HEK293 (cell line): ENCODE measurements around the gene RAI14.

Experiments used
- KLF1 ChIP-seq: fragments of 450-650 bp; formaldehyde crosslinking; IDR thresholded peaks from 2 replicates; pipeline ENCODE4 v1.5.1; 2016; ENCODE audit warnings: missing biosample characterization, missing genetic modification characterization
- KLF17 ChIP-seq: fragments of 450-650 bp; formaldehyde crosslinking; IDR thresholded peaks from 2 replicates; pipeline ENCODE4 v1.5.1; 2016; ENCODE audit warnings: missing biosample characterization, missing genetic modification characterization
- MYNN ChIP-seq: fragments of 450-650 bp; formaldehyde crosslinking; IDR thresholded peaks from 2 replicates; pipeline ENCODE4 v1.5.1; 2016; ENCODE audit warnings: missing biosample characterization, missing genetic modification characterization, borderline replicate concordance
- PATZ1 ChIP-seq: fragments of 450-650 bp; formaldehyde crosslinking; IDR thresholded peaks from 2 replicates; pipeline ENCODE4 v1.5.1; 2016; ENCODE audit warnings: missing biosample characterization, missing genetic modification characterization
- SETDB1 ChIP-seq: IDR thresholded peaks from one replicate; pipeline ENCODE4 v1.6.1; 2017; ENCODE audit warnings: mild to moderate bottlenecking, low read length, moderate library complexity, mixed read lengths; ENCODE audit not compliant: insufficient read length
- TCF7L2 ChIP-seq: IDR thresholded peaks from 2 replicates; pipeline ENCODE4 v1.6.1; 2011; ENCODE audit warnings: low read depth, mild to moderate bottlenecking, inconsistent platforms, low read length, moderate library complexity, borderline replicate concordance
- ZBTB11 ChIP-seq: fragments of 450-650 bp; formaldehyde crosslinking; conservative IDR thresholded peaks from 2 replicates; pipeline ENCODE4 v1.5.1; 2016; ENCODE audit warnings: low read depth, missing biosample characterization, missing genetic modification characterization
- ZBTB20 ChIP-seq: fragments of 450-650 bp; formaldehyde crosslinking; IDR thresholded peaks from 2 replicates; pipeline ENCODE4 v1.5.1; 2016; ENCODE audit warnings: missing biosample characterization, missing genetic modification characterization
- ZFHX2 ChIP-seq: fragments of 450-650 bp; formaldehyde crosslinking; conservative IDR thresholded peaks from 2 replicates; pipeline ENCODE4 v1.5.1; 2016; ENCODE audit warnings: missing biosample characterization, missing genetic modification characterization
- ZNF114 ChIP-seq: fragments of 450-650 bp; formaldehyde crosslinking; IDR thresholded peaks from 2 replicates; pipeline ENCODE4 v1.5.0; 2017; ENCODE audit warnings: missing biosample characterization, missing genetic modification characterization
- ZNF2 ChIP-seq: fragments of 450-650 bp; formaldehyde crosslinking; IDR thresholded peaks from 2 replicates; pipeline ENCODE4 v1.5.1; 2016; ENCODE audit warnings: missing biosample characterization, missing genetic modification characterization
- ZNF221 ChIP-seq: fragments of 450-650 bp; formaldehyde crosslinking; IDR thresholded peaks from 2 replicates; pipeline ENCODE4 v1.5.1; 2017; ENCODE audit warnings: missing biosample characterization, missing genetic modification characterization, borderline replicate concordance
- ZNF239 ChIP-seq: fragments of 450-650 bp; formaldehyde crosslinking; IDR thresholded peaks from 2 replicates; pipeline ENCODE4 v1.5.1; 2016; ENCODE audit warnings: missing biosample characterization, missing genetic modification characterization
- ZNF391 ChIP-seq: fragments of 450-650 bp; formaldehyde crosslinking; IDR thresholded peaks from 2 replicates; pipeline ENCODE4 v1.5.1; 2016; ENCODE audit warnings: low read depth, missing biosample characterization, missing genetic modification characterization, borderline replicate concordance
- ZNF521 ChIP-seq: fragments of 450-650 bp; formaldehyde crosslinking; IDR thresholded peaks from 2 replicates; pipeline ENCODE4 v1.5.1; 2017; ENCODE audit warnings: missing biosample characterization, mild to moderate bottlenecking, missing genetic modification characterization
- ZNF549 ChIP-seq: fragments of 450-650 bp; IDR thresholded peaks from 2 replicates; pipeline ENCODE4 v1.5.1; 2018; ENCODE audit warnings: missing biosample characterization, missing genetic modification characterization, mild to moderate bottlenecking, inconsistent platforms, moderate library complexity
- ZNF585B ChIP-seq: fragments of 450-650 bp; formaldehyde crosslinking; IDR thresholded peaks from 2 replicates; pipeline ENCODE4 v1.5.1; 2016; ENCODE audit warnings: missing biosample characterization, missing genetic modification characterization
- ZNF610 ChIP-seq: fragments of 450-650 bp; formaldehyde crosslinking; IDR thresholded peaks from 2 replicates; pipeline ENCODE4 v1.5.1; 2016; ENCODE audit warnings: missing biosample characterization, missing genetic modification characterization, borderline replicate concordance
- ZNF623 ChIP-seq: fragments of 450-650 bp; formaldehyde crosslinking; IDR thresholded peaks from 2 replicates; pipeline ENCODE4 v1.5.1; 2016; ENCODE audit warnings: missing biosample characterization, missing genetic modification characterization
- ZNF629 ChIP-seq: fragments of 450-650 bp; formaldehyde crosslinking; IDR thresholded peaks from 2 replicates; pipeline ENCODE4 v1.5.1; 2017; ENCODE audit warnings: missing biosample characterization, missing genetic modification characterization
- ZNF701 ChIP-seq: fragments of 450-650 bp; formaldehyde crosslinking; IDR thresholded peaks from 2 replicates; pipeline ENCODE4 v1.5.1; 2016; ENCODE audit warnings: missing biosample characterization, missing genetic modification characterization
- ZNF747 ChIP-seq: fragments of 450-650 bp; formaldehyde crosslinking; IDR thresholded peaks from 2 replicates; pipeline ENCODE4 v1.5.1; 2016; ENCODE audit warnings: missing biosample characterization, missing genetic modification characterization
- ZXDB ChIP-seq: fragments of 450-650 bp; formaldehyde crosslinking; IDR thresholded peaks from 2 replicates; pipeline ENCODE4 v1.5.1; 2016; ENCODE audit warnings: missing biosample characterization, missing genetic modification characterization
- TF ChIP-seq, protein P1 (sequence below): fragments of 450-650 bp; IDR thresholded peaks from 2 replicates; pipeline ENCODE4 v1.5.1; 2018; ENCODE audit warnings: missing biosample characterization, missing genetic modification characterization
- TF ChIP-seq, protein P2 (sequence below): fragments of 450-650 bp; formaldehyde crosslinking; IDR thresholded peaks from 2 replicates; pipeline ENCODE4 v1.5.1; 2017; ENCODE audit warnings: missing biosample characterization, missing genetic modification characterization
- TF ChIP-seq, protein P3 (sequence below): fragments of 450-650 bp; formaldehyde crosslinking; IDR thresholded peaks from 2 replicates; pipeline ENCODE4 v1.5.1; 2017; ENCODE audit warnings: missing biosample characterization, missing genetic modification characterization

The RAI14 gene

DNA sequence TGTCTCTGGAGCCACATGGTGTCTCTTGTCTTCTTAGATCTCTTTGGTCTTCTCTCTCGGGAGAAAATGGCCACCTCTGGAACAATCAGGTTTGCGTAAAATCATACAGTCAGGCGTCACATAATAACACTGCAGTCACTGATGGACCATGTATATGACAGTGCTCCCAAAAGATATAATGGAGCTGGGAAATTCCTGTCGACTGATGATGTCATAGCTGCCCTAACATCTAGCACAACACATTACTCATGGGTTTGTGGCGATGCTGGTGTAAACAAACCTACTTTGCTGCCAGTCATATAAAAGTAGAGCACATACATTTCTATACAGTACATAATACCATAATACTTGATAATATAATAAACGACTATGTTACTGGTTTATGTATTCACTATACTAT lies 30.1 kb upstream of the RAI14 start (continued):
- TF ChIP-seq MYNN (tag by site-specific recombination) (no peak), ZNF585B (tag by site-specific recombination) (no peak), ZNF629 (tag by site-specific recombination) (peak; percentile 96), ZNF221 (tag by site-specific recombination) (no peak), ZBTB20 (no peak; the same call in 1 of the 2 replicates), ZBTB11 (tag by site-specific recombination) (no peak), ZXDB (0 out of 2 replicates have a peak, but pooled peaks have one; percentile 44), KLF17 (tag by site-specific recombination) (no peak), KLF1 (tag by site-specific recombination) (no peak), ZNF239 (tag by site-specific recombination) (no peak), ZNF623 (tag by site-specific recombination) (no peak), ZNF747 (no peak), ZNF391 (no peak), ZNF2 (tag by site-specific recombination) (no peak), ZFHX2 (tag by site-specific recombination) (no peak), TCF7L2 (no peak), SETDB1 (no peak), ZNF521 (tag by site-specific recombination) (no peak), PATZ1 (no peak), ZNF610 (tag by site-specific recombination) (no peak), ZNF701 (tag by site-specific recombination) (no peak), ZNF549 (0 out of 2 replicates have a peak, but pooled peaks have one; percentile 22), ZNF114 (tag by site-specific recombination) (no peak)
- TF ChIP-seq, protein P1, sequence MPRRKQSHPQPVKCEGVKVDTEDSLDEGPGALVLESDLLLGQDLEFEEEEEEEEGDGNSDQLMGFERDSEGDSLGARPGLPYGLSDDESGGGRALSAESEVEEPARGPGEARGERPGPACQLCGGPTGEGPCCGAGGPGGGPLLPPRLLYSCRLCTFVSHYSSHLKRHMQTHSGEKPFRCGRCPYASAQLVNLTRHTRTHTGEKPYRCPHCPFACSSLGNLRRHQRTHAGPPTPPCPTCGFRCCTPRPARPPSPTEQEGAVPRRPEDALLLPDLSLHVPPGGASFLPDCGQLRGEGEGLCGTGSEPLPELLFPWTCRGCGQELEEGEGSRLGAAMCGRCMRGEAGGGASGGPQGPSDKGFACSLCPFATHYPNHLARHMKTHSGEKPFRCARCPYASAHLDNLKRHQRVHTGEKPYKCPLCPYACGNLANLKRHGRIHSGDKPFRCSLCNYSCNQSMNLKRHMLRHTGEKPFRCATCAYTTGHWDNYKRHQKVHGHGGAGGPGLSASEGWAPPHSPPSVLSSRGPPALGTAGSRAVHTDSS (tag by site-specific recombination), result no peak
- TF ChIP-seq, protein P2, sequence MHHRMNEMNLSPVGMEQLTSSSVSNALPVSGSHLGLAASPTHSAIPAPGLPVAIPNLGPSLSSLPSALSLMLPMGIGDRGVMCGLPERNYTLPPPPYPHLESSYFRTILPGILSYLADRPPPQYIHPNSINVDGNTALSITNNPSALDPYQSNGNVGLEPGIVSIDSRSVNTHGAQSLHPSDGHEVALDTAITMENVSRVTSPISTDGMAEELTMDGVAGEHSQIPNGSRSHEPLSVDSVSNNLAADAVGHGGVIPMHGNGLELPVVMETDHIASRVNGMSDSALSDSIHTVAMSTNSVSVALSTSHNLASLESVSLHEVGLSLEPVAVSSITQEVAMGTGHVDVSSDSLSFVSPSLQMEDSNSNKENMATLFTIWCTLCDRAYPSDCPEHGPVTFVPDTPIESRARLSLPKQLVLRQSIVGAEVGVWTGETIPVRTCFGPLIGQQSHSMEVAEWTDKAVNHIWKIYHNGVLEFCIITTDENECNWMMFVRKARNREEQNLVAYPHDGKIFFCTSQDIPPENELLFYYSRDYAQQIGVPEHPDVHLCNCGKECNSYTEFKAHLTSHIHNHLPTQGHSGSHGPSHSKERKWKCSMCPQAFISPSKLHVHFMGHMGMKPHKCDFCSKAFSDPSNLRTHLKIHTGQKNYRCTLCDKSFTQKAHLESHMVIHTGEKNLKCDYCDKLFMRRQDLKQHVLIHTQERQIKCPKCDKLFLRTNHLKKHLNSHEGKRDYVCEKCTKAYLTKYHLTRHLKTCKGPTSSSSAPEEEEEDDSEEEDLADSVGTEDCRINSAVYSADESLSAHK, result no peak
- TF ChIP-seq, protein P3, sequence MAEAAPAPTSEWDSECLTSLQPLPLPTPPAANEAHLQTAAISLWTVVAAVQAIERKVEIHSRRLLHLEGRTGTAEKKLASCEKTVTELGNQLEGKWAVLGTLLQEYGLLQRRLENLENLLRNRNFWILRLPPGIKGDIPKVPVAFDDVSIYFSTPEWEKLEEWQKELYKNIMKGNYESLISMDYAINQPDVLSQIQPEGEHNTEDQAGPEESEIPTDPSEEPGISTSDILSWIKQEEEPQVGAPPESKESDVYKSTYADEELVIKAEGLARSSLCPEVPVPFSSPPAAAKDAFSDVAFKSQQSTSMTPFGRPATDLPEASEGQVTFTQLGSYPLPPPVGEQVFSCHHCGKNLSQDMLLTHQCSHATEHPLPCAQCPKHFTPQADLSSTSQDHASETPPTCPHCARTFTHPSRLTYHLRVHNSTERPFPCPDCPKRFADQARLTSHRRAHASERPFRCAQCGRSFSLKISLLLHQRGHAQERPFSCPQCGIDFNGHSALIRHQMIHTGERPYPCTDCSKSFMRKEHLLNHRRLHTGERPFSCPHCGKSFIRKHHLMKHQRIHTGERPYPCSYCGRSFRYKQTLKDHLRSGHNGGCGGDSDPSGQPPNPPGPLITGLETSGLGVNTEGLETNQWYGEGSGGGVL (tag by site-specific recombination), result no peak
